HepG2 (cell line): ENCODE results near the gene ZNF320.

ENCODE experiments used
- ATF6 ChIP-seq: sonication (generic); formaldehyde crosslinking; conservative IDR thresholded peaks from 2 replicates; pipeline ENCODE4 v1.4.0; 2020; ENCODE audit warnings: missing genetic modification reagents
- CTCF ChIP-seq: sonication (generic); formaldehyde crosslinking; IDR thresholded peaks from 2 replicates; pipeline ENCODE4 v1.5.0; 2020; ENCODE audit warnings: mild to moderate bottlenecking, missing genetic modification reagents, moderate library complexity
- DMAP1 ChIP-seq: IDR thresholded peaks from 2 replicates; pipeline ENCODE4 v1.6.1; 2016
- EHMT2 ChIP-seq: fragments of 200-600 bp; sonication (generic); IDR thresholded peaks from 2 replicates; pipeline ENCODE4 v1.7.0; 2017; ENCODE audit warnings: antibody characterized with exemption, low read depth, low read length, borderline replicate concordance
- HCFC1 ChIP-seq: fragments of 150-350 bp; IDR thresholded peaks from 2 replicates; pipeline ENCODE4 v1.6.1; 2014; ENCODE audit warnings: low read depth, low read length
- HOXA5 ChIP-seq: sonication (generic); formaldehyde crosslinking; IDR thresholded peaks from 2 replicates; pipeline ENCODE4 v1.4.0; 2020; ENCODE audit warnings: missing genetic modification reagents
- NPAS2 ChIP-seq: sonication (generic); formaldehyde crosslinking; IDR thresholded peaks from 2 replicates; pipeline ENCODE4 v1.8.0; 2022; ENCODE audit warnings: mild to moderate bottlenecking, missing genetic modification reagents, borderline replicate concordance
- RAD21 ChIP-seq: fragments of 450-650 bp; formaldehyde crosslinking; IDR thresholded peaks from 2 replicates; pipeline ENCODE4 v1.5.0; 2020; ENCODE audit warnings: mild to moderate bottlenecking
- REST ChIP-seq, 2 experiments: IDR thresholded peaks; 2 replicates each; pipeline ENCODE4 v1.6.1; 2011 to 2012; ENCODE audit warnings: low read length in 2 of 2, borderline replicate concordance in 1 of 2, low read depth in 1 of 2, mild to moderate bottlenecking in 1 of 2, moderate library complexity in 1 of 2
- RFX5 ChIP-seq: IDR thresholded peaks from 2 replicates; pipeline ENCODE4 v1.6.1; 2011; ENCODE audit warnings: low read depth, low read length, improper control_type of control experiment
- TBX3 ChIP-seq: fragments of 450-650 bp; IDR thresholded peaks from 2 replicates; pipeline ENCODE4 v1.6.1; 2017; ENCODE audit warnings: antibody characterized with exemption, mild to moderate bottlenecking, inconsistent platforms, borderline replicate concordance
- ZNF121 ChIP-seq: sonication (generic); formaldehyde crosslinking; IDR thresholded peaks from 2 replicates; pipeline ENCODE4 v1.5.0; 2020; ENCODE audit warnings: mild to moderate bottlenecking, missing genetic modification reagents
- ZNF292 ChIP-seq: sonication (generic); formaldehyde crosslinking; IDR thresholded peaks from 2 replicates; pipeline ENCODE4 v1.8.1; 2022; ENCODE audit warnings: mild to moderate bottlenecking, low read depth, missing genetic modification reagents, borderline replicate concordance
- ZNF879 ChIP-seq: sonication (generic); formaldehyde crosslinking; IDR thresholded peaks from 2 replicates; pipeline ENCODE4 v1.8.1; 2023; ENCODE audit warnings: missing genetic modification reagents

GRCh38 chr19:52901842-52902241 is 4.4 kb upstream of the ZNF320 start:
- TF ChIP-seq ZNF879 (no peak), EHMT2 (no peak), ATF6 (CRISPR knock-in tag) (no peak), CTCF (no peak), ZNF292 (no peak), RFX5 (no peak), HOXA5 (CRISPR knock-in tag) (no peak), TBX3 (no peak), NPAS2 (CRISPR knock-in tag) (no peak), HCFC1 (no peak), REST (IDR thresholded peaks at IDR 0.05; ENCODE audit: borderline replicate concordance in 1 of 2, low read depth in 1 of 2, low read length in 2 of 2) (no peak), DMAP1 (CRISPR knock-in tag) (no peak), ZNF121 (CRISPR knock-in tag) (no peak), RAD21 (CRISPR knock-in tag) (no peak)
